HEK293T (cell line): ENCODE data around the gene EXOC3L2.

ENCODE experiments used
- CTCF ChIA-PET: fragments of 350-600 bp; formaldehyde crosslinking; extraction: SDS; loops from one replicate; lab custom pipeline; 2021; ENCODE audit warnings: antibody characterized with exemption, inconsistent platforms; lab: Yijun Ruan, JAX
- POLR2A ChIA-PET: fragments of 350-600 bp; formaldehyde crosslinking; extraction: SDS; loops from one replicate; lab custom pipeline; 2020; ENCODE audit warnings: antibody characterized with exemption, inconsistent platforms; lab: Yijun Ruan, JAX
- DNase-seq: peaks from one replicate; pipeline ENCODE4 v3.0.0; 2012; ENCODE audit warnings: mixed read lengths; ENCODE audit errors: extremely low spot score
- ARNT ChIP-seq: fragments of 450-650 bp; IDR thresholded peaks from 2 replicates; pipeline ENCODE4 v1.6.1; 2017; ENCODE audit warnings: mild to moderate bottlenecking
- BHLHE40 ChIP-seq: fragments of 450-650 bp; IDR thresholded peaks from 2 replicates; pipeline ENCODE4 v1.6.1; 2016; ENCODE audit warnings: mild to moderate bottlenecking, moderate library complexity, borderline replicate concordance
- CTBP1 ChIP-seq: fragments of 450-650 bp; IDR thresholded peaks from 2 replicates; pipeline ENCODE4 v1.6.1; 2016; ENCODE audit warnings: borderline replicate concordance
- ELF4 ChIP-seq: fragments of 450-650 bp; IDR thresholded peaks from 2 replicates; pipeline ENCODE4 v1.6.1; 2017; ENCODE audit warnings: antibody characterized with exemption
- FOXA1 ChIP-seq: fragments of 450-650 bp; IDR thresholded peaks from 2 replicates; pipeline ENCODE4 v1.6.1; 2016; ENCODE audit warnings: mild to moderate bottlenecking
- FOXK2 ChIP-seq: fragments of 450-650 bp; IDR thresholded peaks from 2 replicates; pipeline ENCODE4 v1.6.1; 2016; ENCODE audit warnings: mild to moderate bottlenecking
- FOXM1 ChIP-seq: fragments of 450-650 bp; IDR thresholded peaks from 2 replicates; pipeline ENCODE4 v1.6.1; 2017; ENCODE audit warnings: mild to moderate bottlenecking, borderline replicate concordance
- HDGF ChIP-seq: fragments of 450-650 bp; IDR thresholded peaks from 2 replicates; pipeline ENCODE4 v1.6.1; 2017; ENCODE audit warnings: antibody characterized with exemption, borderline replicate concordance
- L3MBTL2 ChIP-seq: fragments of 450-650 bp; conservative IDR thresholded peaks from 2 replicates; pipeline ENCODE4 v1.6.1; 2016; ENCODE audit warnings: mild to moderate bottlenecking
- LEF1 ChIP-seq: fragments of 450-650 bp; IDR thresholded peaks from 2 replicates; pipeline ENCODE4 v1.6.1; 2017; ENCODE audit warnings: mild to moderate bottlenecking, borderline replicate concordance
- NFRKB ChIP-seq: fragments of 450-650 bp; IDR thresholded peaks from 2 replicates; pipeline ENCODE4 v1.6.1; 2016; ENCODE audit warnings: mild to moderate bottlenecking, moderate library complexity
- SP1 ChIP-seq: fragments of 450-650 bp; IDR thresholded peaks from 2 replicates; pipeline ENCODE4 v1.6.1; 2017
- SUZ12 ChIP-seq: fragments of 450-650 bp; IDR thresholded peaks from 2 replicates; pipeline ENCODE4 v1.6.1; 2016; ENCODE audit warnings: mild to moderate bottlenecking
- TARDBP ChIP-seq: fragments of 450-650 bp; IDR thresholded peaks from 2 replicates; pipeline ENCODE4 v1.6.1; 2016
- ZNF384 ChIP-seq: fragments of 450-650 bp; IDR thresholded peaks from 2 replicates; pipeline ENCODE4 v1.6.1; 2016
- TF ChIP-seq, protein P1 (sequence below): fragments of 450-650 bp; IDR thresholded peaks from 2 replicates; pipeline ENCODE4 v1.6.1; 2016

The EXOC3L2 gene

DNA sequence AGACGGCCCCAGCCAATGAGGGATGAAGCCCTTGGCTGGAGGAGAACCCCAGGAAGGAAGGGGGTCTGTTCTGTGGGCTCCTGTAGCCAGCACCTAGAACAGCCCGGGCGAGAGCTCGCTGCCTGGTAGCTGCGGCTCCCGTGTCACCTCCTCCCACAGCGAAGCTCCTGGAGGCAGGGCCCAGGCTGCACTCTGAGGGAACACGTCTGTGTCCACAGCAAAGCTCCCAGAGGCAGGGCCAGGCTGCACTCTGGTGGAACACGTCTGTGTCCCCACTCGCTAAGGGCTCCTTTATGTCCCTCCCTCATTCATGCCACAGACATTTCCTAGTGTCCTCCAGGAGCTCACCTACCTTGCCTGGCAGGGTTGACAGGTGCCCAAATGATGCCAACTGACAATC, 75.6 kb downstream of the EXOC3L2 start:
- TF ChIP-seq, protein P1, sequence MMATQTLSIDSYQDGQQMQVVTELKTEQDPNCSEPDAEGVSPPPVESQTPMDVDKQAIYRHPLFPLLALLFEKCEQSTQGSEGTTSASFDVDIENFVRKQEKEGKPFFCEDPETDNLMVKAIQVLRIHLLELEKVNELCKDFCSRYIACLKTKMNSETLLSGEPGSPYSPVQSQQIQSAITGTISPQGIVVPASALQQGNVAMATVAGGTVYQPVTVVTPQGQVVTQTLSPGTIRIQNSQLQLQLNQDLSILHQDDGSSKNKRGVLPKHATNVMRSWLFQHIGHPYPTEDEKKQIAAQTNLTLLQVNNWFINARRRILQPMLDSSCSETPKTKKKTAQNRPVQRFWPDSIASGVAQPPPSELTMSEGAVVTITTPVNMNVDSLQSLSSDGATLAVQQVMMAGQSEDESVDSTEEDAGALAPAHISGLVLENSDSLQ, result no peak
- TF ChIP-seq HDGF (no peak), FOXK2 (no peak), ELF4 (no peak), ARNT (no peak), ZNF384 (no peak), LEF1 (no peak), L3MBTL2 (no peak), SP1 (no peak), NFRKB (no peak), TARDBP (no peak), CTBP1 (no peak), FOXA1 (no peak), BHLHE40 (no peak), FOXM1 (no peak), SUZ12 (no peak)
- ChIA-PET POLR2A (no interaction called here), CTCF (no interaction called here)
- no peak for DNase-seq

- TF ChIP-seq ZNF384 (no peak), TARDBP (no peak), NFRKB (no peak), FOXM1 (no peak), LEF1 (no peak), L3MBTL2 (no peak), HDGF (no peak), SP1 (no peak), BHLHE40 (no peak), ARNT (no peak), ELF4 (no peak)
- TF ChIP-seq, protein P1, result no peak
- CTCF ChIA-PET, result no interaction called here
- POLR2A ChIA-PET, result no interaction called here
- DNase-seq, result no peak
Observed at GRCh38 chr19:45168767-45169351, 76.3 kb downstream of the EXOC3L2 start.

DNA sequence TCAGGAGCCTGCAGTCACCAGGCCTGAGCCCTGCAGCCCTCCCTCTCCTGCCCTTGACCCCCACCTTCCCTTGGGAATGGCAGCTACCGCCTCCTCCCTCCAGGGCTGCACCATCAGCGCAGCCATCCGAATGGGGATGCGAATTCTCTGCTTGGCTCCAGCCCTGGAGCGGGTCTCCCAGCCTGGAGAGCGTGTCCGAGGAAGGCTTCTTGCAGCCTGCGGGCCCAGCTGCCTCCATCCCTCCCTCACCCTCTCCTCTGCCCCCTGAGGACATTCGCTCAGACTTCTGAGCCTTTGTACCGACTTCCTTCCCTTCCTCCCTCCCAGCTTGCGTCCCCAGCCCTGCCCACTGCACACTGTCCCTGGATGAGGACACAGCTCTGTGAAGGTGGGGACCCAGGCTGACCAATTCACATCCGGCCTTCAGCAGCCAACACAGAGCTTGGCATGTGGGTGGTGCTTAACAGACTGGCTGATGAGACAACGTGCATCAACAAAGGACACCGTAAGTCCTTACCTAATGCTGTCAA, 78.4 kb downstream of the EXOC3L2 start:
- ChIA-PET CTCF (no interaction called here), POLR2A (interaction anchor here (2.2 kb wide), 1 partner anchor 11 kb away, joined by 8 read pairs; the partner anchor contains the start of genes BLOC1S3 and TRAPPC6A)
- no peak for DNase-seq
- TF ChIP-seq LEF1 (no peak), TARDBP (no peak), FOXA1 (no peak), SP1 (no peak), CTBP1 (no peak), NFRKB (no peak), FOXM1 (no peak), ELF4 (no peak), HDGF (no peak), SUZ12 (no peak), BHLHE40 (no peak), ARNT (no peak), L3MBTL2 (no peak), ZNF384 (no peak), FOXK2 (no peak)
- TF ChIP-seq, protein P1, result no peak

GRCh38 chr19:45164577-45165335, 80.5 kb downstream of the EXOC3L2 start:
- no peak for DNase-seq
- ChIA-PET POLR2A (interaction anchor here (1.7 kb wide), 1 partner anchor 15 kb away, joined by 8 read pairs; the partner anchor contains the start of gene BLOC1S3), CTCF (interaction anchor here (0.6 kb wide), 1 partner anchor 96 kb away, joined by 3 read pairs; no protein-coding TSS in a partner anchor)
- TF ChIP-seq, protein P1, result peak; percentile 22; the same call in 1 of the 2 replicates
- TF ChIP-seq LEF1 (no peak), FOXK2 (no peak)

DNA sequence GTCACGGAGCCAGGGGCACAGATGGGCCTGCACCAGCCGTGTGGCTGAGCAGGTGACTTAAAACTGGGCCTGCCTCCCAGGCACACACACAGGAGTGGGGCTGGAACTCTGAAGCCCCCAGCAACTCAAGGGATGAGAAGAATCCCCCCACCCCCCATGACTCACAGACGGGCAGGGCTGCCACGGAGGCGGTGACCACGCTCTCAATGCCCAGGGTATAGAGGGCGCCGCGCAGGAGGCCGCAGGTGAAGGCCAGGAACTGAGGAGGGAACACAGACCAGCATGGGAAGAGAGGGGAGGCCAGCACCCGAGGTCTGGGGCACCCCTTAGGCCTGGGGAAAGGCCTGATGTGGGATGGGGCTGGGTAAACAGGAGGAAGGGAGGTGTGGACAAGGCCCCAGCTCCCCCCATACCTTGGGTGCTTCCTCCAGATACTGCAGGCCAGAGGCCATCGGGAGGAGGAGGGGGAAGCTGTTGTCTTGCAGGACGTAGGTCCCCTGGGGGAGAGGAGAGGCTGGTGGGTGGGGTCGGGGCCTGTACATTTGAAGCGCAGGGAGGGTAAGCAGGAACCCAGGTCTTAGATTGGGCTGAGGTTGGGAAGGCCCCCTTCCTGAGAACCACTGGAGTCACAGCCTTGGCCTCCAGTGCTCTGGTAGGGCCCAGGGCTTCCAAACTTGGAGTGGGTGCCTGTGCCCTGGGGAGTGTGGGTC, 81.3 kb downstream of the EXOC3L2 start:
- CTCF ChIA-PET, result interaction anchor here (0.6 kb wide), 1 partner anchor 97 kb away, joined by 3 read pairs; no protein-coding TSS in a partner anchor
- POLR2A ChIA-PET, result interaction anchor here (1.7 kb wide), 1 partner anchor 16 kb away, joined by 8 read pairs; the partner anchor contains the start of gene BLOC1S3
- TF ChIP-seq L3MBTL2 (no peak), LEF1 (no peak), CTBP1 (no peak), ARNT (no peak), BHLHE40 (no peak), SUZ12 (no peak), FOXM1 (no peak), SP1 (no peak), NFRKB (no peak), FOXK2 (no peak), TARDBP (no peak), ELF4 (no peak), ZNF384 (no peak)
- TF ChIP-seq, protein P1, result no peak
- DNase-seq, result no peak
